Stimulated activated CD8-positive, alpha-beta memory T cell treated with anti-CD3 and anti-CD28 coated beads, Interleukin-15, amount 100 ng/mL, for 48 hours (primary cell): ENCODE results near the gene C12orf43.

Source experiments
- DNase-seq, 2 donors: peaks; one replicate each; pipeline ENCODE4 v3.0.0-alpha.2; 2020; ENCODE audit warnings: low read depth in 2 of 2

C12orf43 gene

DNA sequence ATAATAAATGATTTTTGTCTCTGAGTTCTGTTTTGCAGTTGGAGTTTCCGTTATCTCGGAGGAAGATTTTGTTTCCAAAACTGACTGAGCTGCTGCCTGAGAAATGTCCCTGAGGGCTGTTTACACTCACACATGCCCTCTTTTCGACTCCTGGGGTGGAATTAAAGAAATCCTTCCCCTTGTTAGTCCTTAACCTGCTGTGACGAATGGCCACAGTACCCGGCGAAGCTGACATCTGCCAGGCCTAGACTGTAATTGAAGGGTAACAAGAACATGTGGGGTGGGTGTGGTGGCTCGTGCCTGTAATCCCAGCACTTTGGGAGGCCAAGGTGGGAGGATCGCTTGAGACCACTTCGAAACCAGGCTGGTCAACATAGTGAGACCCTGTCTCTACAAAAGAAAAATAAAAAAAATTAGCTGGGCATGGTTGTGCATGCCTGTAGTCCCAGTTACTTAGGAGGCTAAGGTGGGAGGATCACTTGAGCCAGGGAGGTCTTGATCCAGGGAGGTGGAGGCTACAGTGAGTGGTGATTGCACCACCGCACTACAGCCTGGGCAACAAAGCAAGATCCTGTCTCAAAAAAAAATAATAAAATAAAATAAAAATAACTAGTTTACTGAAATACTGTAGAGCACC lies 14.4 kb upstream of the C12orf43 start:
- DNase-seq, result no peak

DNA sequence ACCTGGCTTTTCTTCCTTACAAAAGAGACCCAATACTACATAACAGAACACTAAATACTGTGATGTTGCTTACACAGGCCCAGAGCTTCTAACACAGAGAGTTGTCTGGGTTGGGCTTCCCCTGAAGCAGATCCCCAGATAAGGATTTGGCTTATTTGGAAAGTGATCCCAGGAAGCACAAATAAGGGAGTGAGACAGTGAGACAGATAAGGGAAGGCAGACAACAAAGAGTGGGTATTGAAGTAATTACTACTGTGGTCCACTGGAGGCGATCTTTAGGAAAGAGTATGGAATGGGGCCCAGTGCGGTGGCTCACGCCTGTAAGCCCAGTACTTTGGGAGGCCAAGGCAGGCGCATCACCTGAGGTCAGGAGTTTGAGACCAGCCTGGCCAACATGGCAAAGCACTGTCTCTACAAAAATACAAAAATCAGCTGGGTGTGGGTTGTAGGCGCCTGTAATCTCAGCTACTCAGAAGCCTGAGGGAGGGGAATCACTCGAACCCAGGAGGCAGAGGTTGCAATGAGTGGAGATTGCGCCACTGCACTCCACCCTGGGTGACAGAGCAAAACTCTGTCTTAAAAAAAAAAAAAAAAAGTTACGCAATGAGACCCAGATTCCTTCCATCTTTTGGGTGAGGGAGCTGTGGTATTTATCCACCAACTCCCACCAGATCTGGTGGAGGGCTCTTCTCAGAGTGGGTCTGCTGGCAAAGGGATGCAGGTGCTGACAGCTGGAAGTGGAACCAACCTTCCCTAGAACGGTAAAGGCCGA lies 10.2 kb upstream of the C12orf43 start:
- no peak for DNase-seq

DNA sequence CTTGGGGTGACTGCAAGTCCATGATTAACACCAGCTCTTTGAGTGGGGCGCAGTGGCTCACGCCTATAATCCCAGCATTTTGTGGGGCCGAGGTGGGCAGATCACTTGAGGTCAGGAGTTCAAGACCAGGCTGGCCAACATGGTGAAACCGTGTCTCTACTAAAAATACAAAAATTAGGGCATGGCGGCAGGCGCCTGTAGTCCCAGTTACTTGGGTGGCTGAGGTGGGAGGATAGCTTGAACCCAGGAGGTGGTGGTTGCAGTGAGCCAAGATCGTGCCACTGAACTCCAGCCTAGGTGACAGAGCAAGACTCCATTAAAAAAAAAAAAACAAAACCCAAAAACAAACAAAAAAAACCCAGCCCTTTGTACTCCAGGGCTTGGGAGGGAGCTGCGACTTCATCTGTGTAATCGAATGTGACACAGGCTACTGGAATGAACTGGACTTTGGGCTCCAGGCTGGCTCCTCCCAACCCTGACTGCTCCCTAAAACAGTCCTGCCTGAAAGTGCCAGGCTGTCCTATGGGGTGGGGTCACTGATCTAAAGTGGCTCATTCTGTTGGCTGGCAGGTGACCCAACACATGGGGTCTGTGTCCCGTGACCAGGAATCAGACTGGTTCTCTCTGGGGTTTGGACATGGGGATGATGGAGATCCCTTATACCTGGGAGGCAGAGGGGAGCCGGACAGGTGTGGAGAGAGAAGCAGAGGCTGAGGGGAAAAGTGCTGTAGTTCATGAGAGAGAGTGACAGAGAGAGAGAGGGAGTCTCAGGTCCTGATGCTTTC lies 9.3 kb upstream of the C12orf43 start:
- no peak for DNase-seq

DNA sequence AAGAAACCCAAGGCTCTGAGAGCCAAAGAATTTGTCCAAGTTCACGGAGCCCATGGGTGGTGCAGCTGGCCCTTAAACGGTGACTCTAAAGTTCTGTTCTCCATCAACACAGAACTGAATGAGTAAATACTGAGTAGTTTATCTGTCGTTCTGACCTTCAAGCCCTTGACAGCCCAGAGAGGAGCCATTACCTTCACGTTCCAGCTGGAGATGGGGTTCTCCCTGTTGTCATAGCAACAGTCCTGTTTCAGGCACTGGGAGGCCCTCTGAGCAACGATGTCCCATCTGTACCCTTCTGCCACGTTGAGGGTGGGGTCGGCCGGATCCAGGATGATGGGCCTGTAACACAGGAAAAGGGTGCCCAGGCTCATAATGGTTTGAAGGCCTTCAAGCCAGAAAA lies 7.5 kb upstream of the C12orf43 start:
- DNase-seq, result no peak

DNA sequence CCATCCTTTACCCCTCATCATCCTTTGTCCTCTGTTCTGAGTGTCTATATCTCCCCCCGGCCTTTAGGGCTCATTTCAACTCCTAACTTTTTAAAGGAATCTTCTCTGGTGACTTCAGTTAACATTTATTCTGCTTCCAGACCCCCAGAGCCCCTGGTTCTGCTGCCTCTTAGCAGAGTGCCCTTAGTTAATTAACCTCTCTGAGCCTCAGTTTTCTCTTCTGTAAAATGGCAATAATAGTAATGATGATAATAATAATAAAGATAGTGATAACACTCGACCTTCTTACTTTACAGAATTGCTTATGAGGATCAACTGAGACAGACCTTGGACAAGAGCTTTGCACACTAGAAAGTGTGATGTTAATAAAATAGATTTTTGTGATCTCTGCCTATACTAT lies 6.4 kb upstream of the C12orf43 start:
- DNase-seq, result no peak

DNA sequence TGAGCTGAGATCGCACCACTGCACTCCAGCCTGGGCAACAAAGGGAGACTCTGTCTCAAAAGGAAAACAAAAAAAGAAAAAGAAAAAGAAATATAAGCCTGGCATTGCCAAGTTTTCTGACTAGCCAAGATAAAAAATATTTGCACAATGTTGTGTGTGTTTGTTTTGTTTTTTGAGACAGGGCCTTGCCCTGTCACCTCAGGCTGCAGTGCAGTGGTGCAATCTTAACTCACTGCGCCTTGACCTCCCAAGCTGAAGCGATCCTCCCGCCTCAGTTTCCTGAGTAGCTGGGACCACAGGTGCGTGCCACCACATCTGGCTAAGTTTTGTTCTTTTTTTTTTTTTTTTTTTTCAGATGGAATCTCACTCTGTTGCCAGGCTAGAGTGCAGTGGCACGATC lies 5.5 kb upstream of the C12orf43 start:
- DNase-seq, result no peak

DNA sequence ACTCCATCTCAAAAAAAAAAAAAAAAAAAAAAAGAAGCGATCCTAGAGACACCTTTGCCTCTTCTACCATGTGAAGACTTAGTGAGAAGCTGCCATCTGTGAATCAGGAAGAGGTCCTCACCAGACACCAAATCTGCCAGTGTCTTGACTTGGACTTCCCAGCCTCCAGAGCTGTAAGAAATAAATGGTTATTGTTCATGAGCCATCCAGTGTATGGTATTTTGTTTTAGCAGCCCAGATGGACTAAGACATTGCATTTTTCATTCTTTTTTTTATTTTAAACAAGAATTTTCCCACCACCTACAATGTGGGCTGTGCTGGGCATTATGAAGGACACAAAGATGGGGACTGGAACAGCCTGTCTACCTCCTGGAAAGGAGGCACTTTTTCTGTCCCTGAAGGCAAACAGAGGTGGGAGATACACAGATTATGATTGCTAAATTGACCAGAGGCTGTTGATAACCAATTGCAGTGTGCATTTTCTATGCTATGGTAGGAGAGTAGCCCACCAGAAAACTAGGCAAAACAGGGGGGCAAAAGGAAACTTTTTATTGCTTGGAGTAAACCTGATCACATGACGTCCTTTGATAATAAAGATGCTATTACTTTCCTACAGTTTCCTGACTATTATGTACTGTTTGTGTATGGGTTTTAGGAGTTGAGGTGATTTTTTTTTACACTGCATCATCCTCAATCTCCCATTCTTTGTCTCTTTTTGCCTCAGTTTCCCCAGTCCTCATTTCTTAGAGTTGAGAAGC lies 2.8 kb upstream of the C12orf43 start:
- DNase-seq, result no peak

DNA sequence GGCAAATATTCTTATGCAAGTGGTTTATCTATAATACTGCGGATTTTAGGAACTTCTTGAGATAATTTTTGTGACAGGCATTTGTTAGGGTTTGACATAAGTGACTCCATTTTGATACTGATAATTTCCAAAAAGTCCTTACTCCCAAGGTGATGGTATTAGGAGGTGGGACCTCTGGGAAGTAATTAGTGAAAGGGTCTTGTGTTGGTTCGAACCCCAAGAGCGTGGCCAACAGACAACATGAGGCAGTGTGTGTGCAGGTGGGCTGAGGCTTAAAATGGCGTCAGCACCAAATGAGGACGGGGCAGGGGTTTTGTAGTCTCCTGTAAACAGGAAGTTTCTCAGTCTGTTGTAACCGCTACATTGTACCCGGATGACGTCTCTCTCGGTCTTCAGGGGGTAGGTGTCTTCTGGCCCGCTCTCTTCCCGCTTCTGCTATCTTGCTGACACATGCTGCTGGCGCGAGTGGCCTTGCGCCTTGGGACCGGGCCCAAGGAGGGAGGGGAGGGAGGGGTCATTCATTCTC lies 1.7 kb upstream of the C12orf43 start:
- DNase-seq, result no peak

DNA sequence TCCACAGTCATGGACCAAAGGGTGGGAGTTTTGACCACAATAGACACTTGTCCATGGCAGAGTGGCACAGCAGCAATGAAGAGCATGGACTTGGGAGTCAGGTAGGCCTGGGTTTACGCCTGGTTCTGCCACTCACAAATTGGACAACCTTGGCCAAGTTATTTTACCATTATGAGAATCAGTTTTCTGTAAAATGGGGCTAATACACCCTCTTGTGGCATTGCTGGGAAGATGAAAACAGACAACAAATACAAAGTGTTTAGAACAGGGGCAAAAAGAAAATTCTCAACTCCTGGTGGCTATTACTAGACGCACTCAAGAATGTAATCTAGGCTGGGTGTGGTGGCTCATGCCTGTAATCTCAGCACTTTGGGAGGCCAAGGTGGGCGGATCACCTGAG lies 2.6 kb downstream of the C12orf43 start:
- no peak for DNase-seq

DNA sequence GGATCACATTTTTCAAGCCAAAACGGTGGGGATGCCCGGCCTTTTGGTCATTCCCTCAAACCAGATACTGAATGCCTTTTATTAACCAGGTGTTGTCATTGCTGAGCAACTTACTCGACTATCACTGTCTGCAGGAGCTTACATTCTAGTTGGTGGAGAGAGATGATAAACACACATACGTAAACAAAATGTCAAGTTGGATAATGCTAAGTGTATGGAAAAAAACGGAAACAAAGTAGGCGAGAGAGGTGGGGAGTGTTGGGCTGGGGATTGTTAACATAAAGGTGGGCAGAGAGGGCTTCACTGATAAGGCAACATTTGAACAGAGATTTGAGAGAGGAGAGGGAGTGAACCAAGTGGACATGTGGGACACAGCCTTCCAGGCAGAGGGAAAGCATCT lies 4.5 kb downstream of the C12orf43 start:
- no peak for DNase-seq

DNA sequence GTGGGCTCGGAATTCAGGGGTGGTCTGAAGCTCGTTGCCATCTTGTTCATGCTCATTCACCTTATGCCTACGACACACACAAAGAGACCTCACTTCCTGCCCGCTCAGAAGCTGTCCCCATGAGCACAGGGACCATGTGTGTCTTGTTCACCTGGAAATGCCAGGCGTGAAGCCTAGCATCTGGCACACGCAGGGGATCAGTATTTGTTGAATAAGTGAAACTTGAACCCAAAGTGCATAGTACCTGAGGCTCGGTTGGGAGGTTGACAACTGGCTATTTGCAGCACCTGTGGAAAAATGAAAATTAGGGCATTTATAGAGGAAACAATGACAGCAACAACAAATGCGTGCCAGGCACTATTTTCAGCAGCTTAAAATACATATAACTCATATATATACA lies 5.4 kb downstream of the C12orf43 start:
- no peak for DNase-seq

DNA sequence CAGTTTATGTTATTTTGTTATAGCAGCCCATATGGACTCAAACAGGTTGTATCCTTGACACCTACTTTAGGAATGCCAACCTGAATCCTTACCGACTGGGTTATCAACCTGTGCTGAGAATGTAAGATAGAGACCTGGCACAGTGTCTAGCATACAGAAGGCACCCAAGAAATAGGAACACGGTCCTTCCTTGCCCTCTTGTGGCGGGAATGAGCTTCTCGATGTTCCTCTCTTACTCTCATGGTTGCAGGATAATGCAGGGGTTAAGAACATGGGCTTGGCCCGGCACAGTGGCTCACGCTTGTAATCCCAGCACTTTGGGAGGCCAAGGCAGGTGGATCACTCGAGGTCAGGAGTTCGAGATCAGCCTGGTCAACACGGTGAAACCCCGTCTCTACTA lies 6.5 kb downstream of the C12orf43 start:
- DNase-seq, result no peak

DNA sequence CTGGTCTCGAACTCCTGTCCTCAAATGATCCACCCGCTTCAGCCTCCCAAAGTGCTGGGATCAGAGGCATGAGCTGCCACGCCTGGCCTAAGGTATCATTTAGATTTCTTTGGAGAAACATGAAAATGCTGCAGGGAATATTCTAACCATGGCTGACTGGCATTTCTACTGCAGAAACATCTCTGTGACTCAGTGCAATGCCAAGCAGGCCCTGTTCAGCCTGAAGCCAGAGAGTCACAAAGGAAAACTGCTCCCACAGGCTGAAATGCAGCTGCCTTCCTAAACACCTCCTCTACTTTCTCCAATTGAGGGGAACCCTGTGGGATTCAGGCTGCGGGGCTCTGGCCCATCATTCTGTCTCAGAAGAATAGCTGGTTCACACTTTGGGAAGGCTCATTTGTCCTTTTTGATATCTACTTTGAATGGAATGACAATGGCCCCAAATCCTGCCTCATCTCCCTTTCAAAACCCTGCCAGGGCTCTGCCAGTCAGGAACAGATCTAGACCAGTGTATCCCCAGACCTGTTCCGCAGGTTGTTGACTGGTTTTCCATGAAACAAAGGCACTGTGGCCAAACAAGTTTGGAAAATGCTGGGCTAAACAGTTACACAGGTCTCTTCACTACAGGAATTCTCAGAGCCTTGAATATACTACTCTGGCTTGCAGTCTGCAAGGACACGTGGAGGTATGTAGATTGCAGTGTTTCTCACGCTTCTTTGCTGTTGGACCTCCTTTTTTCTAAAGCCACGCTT lies 7.8 kb downstream of the C12orf43 start:
- DNase-seq, result no peak

DNA sequence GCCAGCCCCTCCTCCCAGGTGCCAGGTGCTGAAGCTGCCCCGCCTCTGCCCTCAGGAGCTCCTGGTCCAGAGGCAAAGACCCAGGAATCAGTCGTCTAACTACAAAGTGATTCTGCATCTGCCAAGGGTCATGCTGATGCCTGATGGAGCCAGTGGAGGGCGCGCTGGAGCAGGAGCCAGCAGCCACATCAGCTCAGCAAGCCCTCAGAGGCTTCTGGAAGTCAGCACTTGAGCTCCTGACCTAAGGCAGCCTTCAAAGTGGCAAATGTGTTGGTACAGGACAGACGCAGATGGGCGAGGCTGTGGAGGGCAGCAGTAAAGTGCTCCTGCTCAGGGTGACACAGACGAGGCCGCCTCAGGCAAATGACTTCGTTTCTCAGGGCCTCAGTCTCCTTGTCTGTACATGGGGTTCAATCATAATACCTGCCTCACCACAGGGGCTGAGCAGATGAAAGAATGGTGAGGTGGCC lies 10.9 kb downstream of the C12orf43 start:
- peak; percentile 28 to 41 for DNase-seq

DNA sequence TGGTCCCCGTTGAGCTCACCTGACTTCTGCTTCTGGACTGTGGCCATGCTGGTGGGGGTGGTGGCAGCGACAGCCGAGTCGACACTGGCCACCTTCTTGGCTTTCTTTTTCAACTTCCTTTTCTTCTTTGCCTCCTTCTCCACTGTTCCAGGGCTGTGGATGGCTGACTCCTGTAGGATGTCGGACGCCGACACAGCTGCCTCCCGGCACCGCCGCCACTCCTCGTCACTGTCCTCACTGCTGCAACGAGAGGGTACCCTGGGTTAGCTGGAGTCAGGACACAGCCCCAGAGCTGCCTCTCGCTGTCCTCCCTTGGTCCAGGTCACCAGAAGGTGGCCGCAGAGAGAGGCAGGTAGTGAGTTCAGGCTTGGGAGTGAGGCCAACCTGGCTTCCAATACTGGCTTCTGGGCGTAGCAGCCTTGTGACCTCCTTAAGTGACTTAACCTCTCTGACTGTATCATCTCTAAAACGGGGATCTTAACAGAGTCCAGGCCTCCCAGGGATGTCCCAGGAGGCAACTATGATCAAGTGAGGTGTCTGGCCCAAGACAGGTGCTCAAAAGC lies 12.0 kb downstream of the C12orf43 start:
- no peak for DNase-seq

DNA sequence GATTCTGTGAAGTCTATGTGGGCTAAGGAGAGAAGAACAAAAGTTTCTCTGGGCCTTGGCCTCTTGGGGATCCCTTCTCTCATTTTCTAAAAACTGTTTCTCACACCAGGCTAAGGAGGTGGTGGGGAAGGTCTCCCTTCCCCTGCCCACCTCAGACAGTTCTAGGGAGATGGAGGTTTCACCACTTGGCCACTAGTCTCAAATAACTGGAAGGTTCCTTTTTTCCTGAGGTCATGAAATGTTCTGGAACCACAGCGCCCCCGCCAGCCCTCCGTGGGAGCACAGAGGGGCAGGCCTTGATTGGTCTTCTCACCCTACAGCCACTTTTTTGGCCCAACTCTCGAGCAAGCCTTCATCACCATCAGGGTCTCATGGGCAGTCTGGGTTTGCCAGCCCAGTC lies 12.6 kb downstream of the C12orf43 start:
- DNase-seq, result no peak

DNA sequence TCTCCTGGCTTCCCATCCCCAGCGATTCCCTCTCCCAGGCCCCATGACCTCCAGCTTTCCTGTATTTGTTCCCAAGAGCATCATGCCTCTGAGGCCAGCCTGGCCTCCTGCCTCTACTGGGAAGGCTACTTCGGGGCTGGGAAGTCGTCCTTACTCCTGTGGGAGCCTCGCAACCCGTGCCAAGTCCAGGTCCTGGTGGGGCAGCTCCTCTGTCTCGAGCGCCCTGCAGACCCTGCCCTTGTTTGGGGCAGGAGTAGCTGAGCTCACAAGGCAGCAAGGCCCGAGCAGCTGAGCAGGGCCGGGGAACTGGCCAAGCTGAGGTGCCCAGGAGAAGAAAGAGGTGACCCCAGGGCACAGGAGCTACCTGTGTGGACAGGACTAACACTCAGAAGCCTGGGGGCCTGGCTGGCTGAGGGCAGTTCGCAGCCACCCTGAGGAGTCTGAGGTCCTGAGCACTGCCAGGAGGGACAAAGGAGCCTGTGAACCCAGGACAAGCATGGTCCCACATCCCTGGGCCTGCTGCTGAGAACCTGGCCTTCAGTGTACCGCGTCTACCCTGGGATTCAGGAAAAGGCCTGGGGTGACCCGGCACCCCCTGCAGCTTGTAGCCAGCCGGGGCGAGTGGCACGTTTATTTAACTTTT lies 14.3 kb downstream of the C12orf43 start:
- no peak for DNase-seq

DNA sequence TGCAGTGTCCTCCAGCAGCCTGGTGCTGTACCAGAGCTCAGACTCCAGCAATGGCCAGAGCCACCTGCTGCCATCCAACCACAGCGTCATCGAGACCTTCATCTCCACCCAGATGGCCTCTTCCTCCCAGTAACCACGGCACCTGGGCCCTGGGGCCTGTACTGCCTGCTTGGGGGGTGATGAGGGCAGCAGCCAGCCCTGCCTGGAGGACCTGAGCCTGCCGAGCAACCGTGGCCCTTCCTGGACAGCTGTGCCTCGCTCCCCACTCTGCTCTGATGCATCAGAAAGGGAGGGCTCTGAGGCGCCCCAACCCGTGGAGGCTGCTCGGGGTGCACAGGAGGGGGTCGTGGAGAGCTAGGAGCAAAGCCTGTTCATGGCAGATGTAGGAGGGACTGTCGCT lies 15.2 kb downstream of the C12orf43 start:
- no peak for DNase-seq

DNA sequence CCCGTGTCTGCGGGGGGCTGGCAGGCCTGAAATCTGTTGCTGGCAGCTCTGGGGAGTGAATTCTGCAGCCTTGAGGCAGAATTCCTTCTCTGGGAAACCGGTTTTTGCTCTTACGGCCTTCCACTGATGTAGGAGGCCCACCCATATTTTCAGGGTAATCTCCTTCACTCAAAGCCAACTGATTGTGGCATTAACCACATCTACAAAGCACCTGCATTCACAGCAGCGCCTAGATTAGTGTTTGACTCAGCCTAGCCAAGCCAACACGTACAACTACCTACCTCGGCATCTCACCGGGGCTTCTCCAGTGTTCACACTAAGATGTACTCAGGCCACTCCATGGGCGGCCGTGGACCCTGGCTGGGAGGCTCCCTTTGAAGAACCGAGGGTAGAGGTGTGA lies 15.8 kb downstream of the C12orf43 start:
- no peak for DNase-seq
